PC-9 (cell line): Measurements from ENCODE around the gene FAM83D.

Experiments
- CTCF ChIP-seq: fragments of 200-600 bp; sonication (generic); conservative IDR thresholded peaks from 2 replicates; pipeline ENCODE4 v1.6.1; 2017; ENCODE audit warnings: mixed run types, antibody characterized with exemption, mild to moderate bottlenecking, moderate library complexity
- EZH2 ChIP-seq: fragments of 200-600 bp; sonication (generic); IDR thresholded peaks from 2 replicates; pipeline ENCODE4 v1.8.0; 2017; ENCODE audit warnings: antibody characterized with exemption, low read depth

GRCh38 chr20:38985603-38986170 lies 59.5 kb downstream of the FAM83D start:
- no peak for TF ChIP-seq CTCF
- TF ChIP-seq EZH2, result no peak
